Mesodermal cell (in vitro differentiated cells): ENCODE measurements around the gene POLG2.
"Not testable (repeated sequence)": the region's sequence is repeated elsewhere in the genome, so short reads cannot be mapped to it uniquely, and the experiment has no call there.

Source experiments
- H3K27ac ChIP-seq: 2 replicates; pipeline ENCODE4 v1.7.0; 2013; ENCODE audit warnings: mild to moderate bottlenecking, low read depth, low read length, moderate library complexity; ENCODE audit not compliant: severe bottlenecking
- H3K36me3 ChIP-seq: 2 replicates; pipeline ENCODE4 v1.7.1; 2013; ENCODE audit warnings: mild to moderate bottlenecking, low read length, moderate library complexity; ENCODE audit not compliant: control insufficient read depth, insufficient read depth
- H3K4me1 ChIP-seq: one replicate; pipeline ENCODE4 v1.7.1; 2013; ENCODE audit warnings: mild to moderate bottlenecking, low read length; ENCODE audit not compliant: insufficient read depth, control insufficient read depth, poor library complexity, severe bottlenecking
- H3K4me3 ChIP-seq: 2 replicates; pipeline ENCODE4 v1.7.0; 2013; ENCODE audit warnings: low read length, control low read depth, mild to moderate bottlenecking; ENCODE audit not compliant: insufficient read depth, poor library complexity, severe bottlenecking; ENCODE audit errors: extremely low read depth
- H3K9me3 ChIP-seq: 2 replicates; pipeline ENCODE4 v1.7.1; 2013; ENCODE audit warnings: mild to moderate bottlenecking, low read length, moderate library complexity; ENCODE audit not compliant: control insufficient read depth
- WGBS, 2 experiments: methylation state at CpG; one replicate each; pipeline ENCODE4 v1.1.5; 2013; ENCODE audit warnings: missing lambda C conversion rate in 2 of 2; ENCODE audit not compliant: insufficient coverage in 2 of 2; 5-methylcytosine and 5-hydroxymethylcytosine counted together

Gene POLG2

DNA sequence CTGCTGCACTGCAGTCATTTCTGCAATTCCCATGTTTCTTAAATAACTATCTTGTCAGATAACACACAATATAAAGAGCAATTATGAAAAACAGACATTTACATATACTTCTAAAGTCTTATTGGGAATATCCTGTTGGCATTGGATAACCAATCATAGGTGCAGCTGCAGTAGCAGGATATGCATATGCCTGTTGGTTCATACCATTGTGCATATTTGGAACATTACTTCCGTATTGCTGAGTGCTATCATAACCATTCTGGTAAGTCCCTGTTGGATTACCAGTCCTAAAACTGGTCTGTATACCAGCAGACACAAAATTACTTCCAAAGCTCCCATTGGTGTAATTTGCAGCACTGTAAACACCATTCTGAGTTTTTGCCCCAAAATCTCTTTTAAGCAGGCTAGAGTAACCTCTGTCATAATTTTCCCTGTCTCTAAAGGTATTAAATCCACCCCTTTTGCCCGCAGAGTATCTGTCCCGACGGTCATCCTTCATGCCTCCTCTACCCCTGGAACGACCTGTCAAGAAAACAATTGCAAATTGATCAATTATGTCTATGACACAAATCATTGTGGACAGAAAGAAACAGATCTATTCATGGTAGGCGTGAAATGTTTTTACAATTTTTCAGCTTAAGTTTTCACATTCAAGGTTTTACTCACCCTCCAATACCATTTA, 3.1 kb upstream of the POLG2 start:
- 96 to 100% methylated on average over 1 to 4 of the region's 6 CpGs for WGBS, 2 experiments
- no peak overlapping the region for H3K4me3 ChIP-seq
- peak overlapping the region; percentile 79 for H3K27ac ChIP-seq
- peaks cover 65% of the 10 kb centered on the region for H3K36me3 ChIP-seq
- H3K4me1 ChIP-seq, result peaks cover 34% of the 10 kb centered on the region
- H3K9me3 ChIP-seq, result no peaks in the 10 kb centered on the region

DNA sequence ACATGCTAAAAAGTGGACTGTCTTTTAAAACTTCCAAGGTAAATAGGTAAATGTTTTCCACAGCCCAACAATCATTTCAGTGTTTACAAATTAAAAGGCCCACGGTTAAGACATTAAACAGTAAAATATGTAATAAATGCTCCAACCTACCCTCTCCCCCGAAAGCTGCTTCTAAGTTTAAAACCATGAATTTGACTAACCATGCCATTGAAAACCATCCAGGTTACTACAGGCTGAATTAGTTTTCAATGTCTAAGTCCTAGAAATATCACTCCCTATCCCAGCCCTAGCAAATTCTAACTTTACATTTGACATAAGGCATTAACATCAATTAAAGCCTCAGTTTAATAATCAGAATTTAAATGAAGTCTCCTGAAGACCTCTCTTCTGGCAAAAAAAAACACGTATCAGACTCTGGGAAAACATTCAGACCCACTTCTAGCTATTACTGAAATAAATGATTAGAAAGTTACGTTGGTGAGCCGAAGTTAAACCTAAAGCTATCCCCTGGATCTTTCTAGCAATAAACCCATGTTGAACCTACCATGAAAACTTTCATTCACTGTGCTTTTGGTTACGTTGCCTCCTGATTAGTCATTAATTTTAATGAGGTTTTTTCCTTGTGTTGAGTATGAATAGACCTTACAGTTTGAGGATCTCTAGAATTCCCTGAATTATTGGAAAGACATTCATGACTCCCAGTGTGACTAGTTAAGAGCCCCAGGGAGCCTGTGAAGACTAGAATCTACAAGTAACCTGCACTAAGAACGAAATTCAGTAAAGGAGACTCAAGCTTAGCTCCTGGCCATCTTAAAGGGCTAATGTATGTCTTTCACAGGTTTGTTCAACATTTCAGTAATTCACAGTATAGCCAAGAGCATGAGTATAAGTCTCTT, 1.7 kb upstream of the POLG2 start:
- H3K9me3 ChIP-seq, result no peaks in the 10 kb centered on the region
- H3K27ac ChIP-seq, result peak overlapping the region; percentile 91
- H3K4me3 ChIP-seq, result peak overlapping the region; percentile 75
- H3K4me1 ChIP-seq, result peaks cover 32% of the 10 kb centered on the region
- 80 to 92% methylated on average over 1 to 2 of the region's 7 CpGs for WGBS, 2 experiments
- H3K36me3 ChIP-seq, result peaks cover 52% of the 10 kb centered on the region

DNA sequence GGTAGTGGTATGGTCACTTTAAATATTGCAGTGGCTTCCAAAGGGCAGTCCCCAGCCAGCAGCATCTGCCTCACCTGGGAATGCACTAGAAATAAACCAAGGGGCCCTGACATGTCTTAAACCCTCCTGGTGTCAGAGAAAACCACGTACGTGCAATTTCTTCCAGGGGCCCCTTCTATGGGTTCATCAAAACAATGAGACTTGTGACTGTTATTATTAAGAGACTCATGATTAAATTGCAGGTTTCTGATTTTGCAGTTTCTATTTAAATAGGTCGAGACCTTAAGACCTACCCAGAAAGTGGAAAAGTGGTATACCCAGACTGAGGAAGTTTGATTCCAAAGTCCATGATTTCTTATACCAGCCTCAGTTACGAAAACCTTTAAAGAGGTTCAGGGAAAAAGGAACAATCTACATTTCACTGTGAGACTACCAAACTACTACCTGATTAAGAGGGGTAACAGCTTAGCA, 746 bp upstream of the POLG2 start:
- WGBS, 2 experiments, result 59 to 61% methylated on average over 2 to 3 of the region's 4 CpGs
- Histone ChIP-seq H3K9me3 (no peaks in the 10 kb centered on the region), H3K4me1 (peaks cover 22% of the 10 kb centered on the region), H3K36me3 (peaks cover 52% of the 10 kb centered on the region), H3K27ac (peak overlapping the region; percentile 91), H3K4me3 (peak overlapping the region; percentile 75)

DNA sequence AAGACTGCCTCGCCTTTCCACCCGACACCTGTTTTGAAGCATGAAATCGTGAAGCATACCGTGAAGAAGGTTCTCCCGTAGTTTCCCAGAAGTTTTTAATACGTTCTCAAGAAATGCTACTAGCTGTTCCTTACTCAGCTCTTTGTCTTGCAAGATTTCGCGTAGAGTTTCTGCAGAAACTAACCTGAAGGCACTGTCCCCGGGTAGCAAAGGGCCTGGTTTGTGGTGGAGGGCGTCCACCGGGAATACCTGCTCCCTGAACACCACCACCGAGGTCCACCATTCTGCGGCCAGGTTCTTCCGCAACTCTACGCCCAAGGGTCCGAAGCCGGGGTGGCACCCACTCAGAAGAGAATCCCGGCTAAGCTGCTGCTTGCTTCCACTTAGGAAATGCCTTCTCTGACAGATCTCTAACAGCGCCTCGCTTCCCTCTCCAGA, 487 bp downstream of the POLG2 start:
- Histone ChIP-seq H3K4me1 (peaks cover 11% of the 10 kb centered on the region), H3K9me3 (no peaks in the 10 kb centered on the region), H3K36me3 (peaks cover 52% of the 10 kb centered on the region), H3K4me3 (peak overlapping the region; percentile 75), H3K27ac (peak overlapping the region; percentile 91)
- WGBS, 2 experiments, result 4 to 6% methylated on average over 14 to 20 of the region's 20 CpGs

DNA sequence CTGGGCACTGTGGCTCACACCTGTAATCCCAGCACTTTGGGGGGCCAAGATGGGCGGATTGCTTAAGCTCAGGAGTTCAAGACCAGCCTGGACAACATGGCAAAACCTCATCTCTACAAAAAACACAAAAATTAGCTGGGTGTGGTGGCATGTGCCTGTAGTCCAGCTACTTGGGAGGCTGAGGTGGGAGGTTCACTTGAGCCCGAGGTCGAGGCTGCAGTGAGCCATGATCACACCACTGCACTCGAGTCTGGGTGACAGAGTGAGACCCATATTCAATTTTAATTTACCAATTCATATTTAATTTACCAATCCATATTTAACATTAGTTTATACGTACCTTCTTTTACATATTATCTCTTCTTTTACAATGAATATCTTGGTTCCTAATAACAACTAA, 1.6 kb downstream of the POLG2 start:
- H3K4me3 ChIP-seq, H3K9me3 ChIP-seq, H3K27ac ChIP-seq, H3K4me1 ChIP-seq: not testable (repeated sequence)
- WGBS, 2 experiments, result 87 to 88% methylated on average over 4 of the region's 5 CpGs
- peaks cover 52% of the 10 kb centered on the region for H3K36me3 ChIP-seq

DNA sequence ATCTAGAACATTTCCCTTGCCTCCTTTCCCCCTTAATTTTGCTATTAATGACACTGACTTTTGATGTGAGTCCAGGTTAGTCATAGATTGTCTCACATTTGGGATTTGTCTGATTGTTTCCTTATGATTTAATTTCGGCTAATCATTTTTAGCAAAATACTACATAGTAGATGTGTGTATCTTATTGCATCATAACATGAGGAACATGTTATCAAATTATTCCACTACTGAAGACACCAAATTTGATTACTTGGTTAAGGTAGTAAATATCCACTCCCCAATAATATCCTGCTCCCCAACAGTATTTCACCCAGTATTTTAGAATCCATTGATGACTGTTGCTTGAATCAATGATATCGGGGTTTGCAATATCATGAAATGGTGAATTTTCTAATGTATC, 2.7 kb downstream of the POLG2 start:
- WGBS, 2 experiments, result no CpG with 5 or more reads among the region's 2 CpGs
- Histone ChIP-seq H3K9me3 (no peaks in the 10 kb centered on the region), H3K4me1 (no peaks in the 10 kb centered on the region), H3K27ac (no peak overlapping the region), H3K36me3 (peaks cover 52% of the 10 kb centered on the region), H3K4me3 (no peak overlapping the region)

DNA sequence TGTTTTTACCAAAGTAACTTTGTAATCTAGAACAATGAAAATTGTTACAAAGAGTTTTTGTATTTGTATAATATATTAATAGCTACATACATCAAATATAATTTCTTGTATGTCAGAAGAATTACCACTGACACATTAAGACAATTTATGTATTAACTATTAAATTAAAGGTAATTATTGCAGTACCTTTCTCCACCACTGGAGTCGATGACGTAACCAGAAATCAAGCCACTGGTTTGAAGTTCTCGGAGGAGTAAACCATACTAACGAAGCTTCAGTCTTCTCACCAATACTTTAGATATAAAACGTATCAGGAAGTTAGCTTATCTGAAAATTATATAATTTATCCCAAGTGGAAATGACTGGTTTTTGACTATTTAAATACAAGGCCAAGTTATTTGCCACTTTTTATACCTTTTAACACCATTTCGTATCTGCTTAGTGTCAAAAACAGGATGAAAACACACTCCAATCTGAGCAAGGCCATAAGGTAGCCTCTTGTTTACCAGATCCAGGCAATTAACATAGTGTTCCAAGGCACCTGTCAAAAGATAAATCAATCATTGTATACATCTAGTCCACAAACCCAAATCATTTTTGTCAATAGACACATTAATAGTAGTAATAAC, 4.3 kb downstream of the POLG2 start:
- Histone ChIP-seq H3K4me1 (no peaks in the 10 kb centered on the region), H3K27ac (no peak overlapping the region), H3K4me3 (no peak overlapping the region), H3K36me3 (peaks cover 56% of the 10 kb centered on the region), H3K9me3 (no peaks in the 10 kb centered on the region)
- WGBS, 2 experiments, result 78 to 100% methylated on average over 1 to 4 of the region's 6 CpGs

DNA sequence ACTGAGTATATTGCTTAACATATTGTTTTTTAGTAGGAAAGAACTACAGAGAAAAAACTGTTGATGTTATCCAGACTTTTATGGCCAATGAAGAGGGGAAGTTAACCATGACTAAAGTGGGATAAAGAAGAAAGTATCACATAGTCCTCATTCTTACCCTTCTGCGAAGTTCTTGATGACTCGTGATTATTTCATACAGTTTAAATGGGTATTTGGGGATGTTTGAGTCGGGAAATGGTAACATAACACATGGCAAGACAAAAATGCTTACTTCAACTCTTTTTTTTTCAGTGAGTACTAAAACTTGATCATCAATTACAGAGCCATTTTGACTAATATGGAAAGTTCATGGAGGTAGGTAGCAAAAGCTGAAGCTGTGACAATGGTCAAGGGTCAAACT, 4.9 kb downstream of the POLG2 start:
- no peaks in the 10 kb centered on the region for H3K9me3 ChIP-seq
- no CpG with 5 or more reads among the region's 3 CpGs for WGBS, 2 experiments
- H3K36me3 ChIP-seq, result peaks cover 62% of the 10 kb centered on the region
- no peak overlapping the region for H3K27ac ChIP-seq
- no peaks in the 10 kb centered on the region for H3K4me1 ChIP-seq
- H3K4me3 ChIP-seq, result no peak overlapping the region

DNA sequence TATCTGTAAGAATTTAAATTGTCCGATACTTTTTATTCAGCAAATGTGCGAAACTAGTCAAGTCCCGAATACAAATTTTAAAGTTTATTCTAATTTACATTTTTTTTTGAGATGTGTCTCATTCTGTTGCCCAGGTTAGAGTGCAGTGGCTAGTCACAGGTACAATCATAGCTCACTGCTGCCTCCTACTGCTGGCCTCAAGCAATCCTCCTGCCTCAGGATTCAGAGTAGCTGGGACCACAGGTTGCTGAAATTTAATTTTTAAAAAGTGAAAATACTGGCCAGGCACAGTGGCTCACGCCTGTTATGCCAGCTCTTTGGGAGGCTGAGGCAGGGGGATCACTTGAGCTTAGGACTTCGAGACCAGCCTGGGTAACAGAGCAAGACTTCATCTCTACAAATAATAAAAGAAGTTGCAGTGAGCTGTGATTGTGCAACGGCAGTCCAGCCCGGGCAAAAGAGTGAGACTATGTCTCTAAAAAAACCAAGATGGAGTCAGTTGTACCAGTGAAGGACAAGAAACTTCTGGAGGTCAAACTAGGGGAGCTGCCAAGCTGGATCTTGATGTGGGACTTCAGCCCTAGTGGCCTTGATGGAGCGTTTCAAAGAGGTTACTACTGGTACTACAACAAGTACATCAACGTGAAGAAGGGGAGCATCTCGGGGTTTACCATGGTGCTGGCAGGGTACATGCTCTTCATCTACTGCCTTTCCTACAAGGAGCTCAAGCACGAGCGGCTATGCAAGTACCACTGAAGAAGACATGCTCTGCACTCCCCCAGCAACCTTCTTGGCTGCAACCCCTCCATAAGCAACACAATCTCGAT, 5.6 kb downstream of the POLG2 start:
- H3K4me1 ChIP-seq, result no peaks in the 10 kb centered on the region
- WGBS, 2 experiments, result 92 to 94% methylated on average over 7 to 8 of the region's 13 CpGs
- no peaks in the 10 kb centered on the region for H3K9me3 ChIP-seq
- H3K36me3 ChIP-seq, result peaks cover 65% of the 10 kb centered on the region
- H3K4me3 ChIP-seq, result no peak overlapping the region
- no peak overlapping the region for H3K27ac ChIP-seq

DNA sequence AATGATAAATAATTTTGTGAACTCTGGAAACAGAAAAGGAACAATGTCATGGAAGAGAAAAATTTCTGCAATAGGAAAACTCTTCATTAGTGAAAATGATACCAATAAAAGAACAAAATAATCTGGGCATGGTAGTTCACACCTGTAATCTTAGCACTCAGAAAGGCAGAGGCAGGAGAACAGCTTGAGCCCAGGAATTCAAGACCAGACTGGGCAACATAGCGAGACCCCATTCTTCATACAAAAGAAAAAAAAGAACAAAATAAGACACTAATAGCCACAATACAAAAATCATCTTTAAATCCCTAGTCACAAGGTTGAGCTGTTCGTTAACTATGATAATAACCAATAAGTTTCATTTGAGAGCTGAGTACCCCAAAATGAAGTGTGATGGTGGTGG, 8.6 kb downstream of the POLG2 start:
- no peak overlapping the region for H3K27ac ChIP-seq
- peaks cover 84% of the 10 kb centered on the region for H3K36me3 ChIP-seq
- H3K4me3 ChIP-seq, result no peak overlapping the region
- no peaks in the 10 kb centered on the region for H3K9me3 ChIP-seq
- no peaks in the 10 kb centered on the region for H3K4me1 ChIP-seq
- WGBS, 2 experiments, result 100% methylated on average over 1 of the region's 2 CpGs
